HEK293 (cell line): Measurements from ENCODE around the gene EMP3.
"Not testable (repeated sequence)": the region's sequence is repeated elsewhere in the genome, so short reads cannot be mapped to it uniquely, and the experiment has no call there.

Source experiments
- CTCF ChIA-PET: fragments of 350-600 bp; formaldehyde crosslinking; extraction: SDS; loops from one replicate; lab custom pipeline; 2021; ENCODE audit warnings: antibody characterized with exemption; lab: Yijun Ruan, JAX
- POLR2A ChIA-PET: fragments of 300-600 bp; formaldehyde crosslinking; extraction: SDS; loops from one replicate; lab custom pipeline; 2020; ENCODE audit warnings: antibody characterized with exemption, inconsistent platforms; lab: Yijun Ruan, JAX
- H3K27ac ChIP-seq: fragments of 200-500 bp; sonication (Bioruptor generic); 2 replicates; pipeline ENCODE4 v1.5.1; 2014; ENCODE audit warnings: low read depth, low read length, control low read depth, inconsistent platforms; ENCODE audit errors: extremely low read depth
- H3K36me3 ChIP-seq, 2 experiments: fragments of 200-500 bp in 1 of 2; sonication (Bioruptor generic) in 1 of 2; 1 replicate in 1 of 2; 2 replicates in 1 of 2; pipeline ENCODE4 v1.5.1; 2014 to 2017; ENCODE audit warnings: inconsistent platforms in 2 of 2, low read length in 2 of 2; ENCODE audit not compliant: control insufficient read depth in 2 of 2, insufficient read depth in 1 of 2
- H3K4me1 ChIP-seq: fragments of 200-500 bp; sonication (Bioruptor generic); 2 replicates; pipeline ENCODE4 v1.5.1; 2014; ENCODE audit warnings: mild to moderate bottlenecking, low read length, inconsistent platforms; ENCODE audit not compliant: control insufficient read depth, insufficient read depth
- H3K4me3 ChIP-seq: 2 replicates; pipeline ENCODE4 v1.5.1; 2011; ENCODE audit warnings: low read depth, mild to moderate bottlenecking, control low read depth, low read length, moderate library complexity
- H3K9me3 ChIP-seq: fragments of 200-500 bp; sonication (Bioruptor generic); 2 replicates; pipeline ENCODE4 v1.5.1; 2014; ENCODE audit warnings: low read depth, low read length, inconsistent platforms; ENCODE audit not compliant: control insufficient read depth, insufficient read depth
- PATZ1 ChIP-seq: fragments of 450-650 bp; formaldehyde crosslinking; IDR thresholded peaks from 2 replicates; pipeline ENCODE4 v1.5.1; 2016; ENCODE audit warnings: missing biosample characterization, missing genetic modification characterization
- ZBTB7A ChIP-seq: fragments of 450-650 bp; formaldehyde crosslinking; IDR thresholded peaks from 2 replicates; pipeline ENCODE4 v1.5.1; 2016; ENCODE audit warnings: low read depth, missing biosample characterization, missing genetic modification characterization
- ZBTB8A ChIP-seq: fragments of 450-650 bp; formaldehyde crosslinking; IDR thresholded peaks from 2 replicates; pipeline ENCODE4 v1.5.1; 2016; ENCODE audit warnings: missing biosample characterization, missing genetic modification characterization
- ZNF16 ChIP-seq: fragments of 450-650 bp; formaldehyde crosslinking; IDR thresholded peaks from 2 replicates; pipeline ENCODE4 v1.5.1; 2016; ENCODE audit warnings: low read depth, missing biosample characterization, missing genetic modification characterization
- ZNF175 ChIP-seq: fragments of 450-650 bp; formaldehyde crosslinking; IDR thresholded peaks from 2 replicates; pipeline ENCODE4 v1.5.1; 2016; ENCODE audit warnings: missing biosample characterization, missing genetic modification characterization
- ZNF221 ChIP-seq: fragments of 450-650 bp; formaldehyde crosslinking; IDR thresholded peaks from 2 replicates; pipeline ENCODE4 v1.5.1; 2017; ENCODE audit warnings: missing biosample characterization, missing genetic modification characterization, borderline replicate concordance
- ZNF24 ChIP-seq: fragments of 450-650 bp; formaldehyde crosslinking; IDR thresholded peaks from 2 replicates; pipeline ENCODE4 v1.5.1; 2016; ENCODE audit warnings: missing biosample characterization, missing genetic modification characterization
- ZNF335 ChIP-seq: fragments of 450-650 bp; formaldehyde crosslinking; conservative IDR thresholded peaks from 2 replicates; pipeline ENCODE4 v1.5.1; 2016; ENCODE audit warnings: missing biosample characterization, missing genetic modification characterization
- ZNF341 ChIP-seq: fragments of 450-650 bp; formaldehyde crosslinking; IDR thresholded peaks from 2 replicates; pipeline ENCODE4; 2016; ENCODE audit warnings: low read depth, missing biosample characterization, missing genetic modification characterization
- ZNF571 ChIP-seq: fragments of 450-650 bp; formaldehyde crosslinking; IDR thresholded peaks from 2 replicates; pipeline ENCODE4 v1.5.0; 2017; ENCODE audit warnings: missing biosample characterization, missing genetic modification characterization
- ZNF596 ChIP-seq: fragments of 450-650 bp; IDR thresholded peaks from 2 replicates; pipeline ENCODE4 v1.5.0; 2018; ENCODE audit warnings: missing biosample characterization, mild to moderate bottlenecking, missing genetic modification characterization, moderate library complexity
- ZNF654 ChIP-seq: fragments of 450-650 bp; formaldehyde crosslinking; IDR thresholded peaks from 2 replicates; pipeline ENCODE4 v1.5.1; 2016; ENCODE audit warnings: low read depth, missing biosample characterization, missing genetic modification characterization
- ZNF768 ChIP-seq: fragments of 450-650 bp; formaldehyde crosslinking; IDR thresholded peaks from 2 replicates; pipeline ENCODE4 v1.5.1; 2018; ENCODE audit warnings: missing biosample characterization, mild to moderate bottlenecking, missing genetic modification characterization
- ZNF791 ChIP-seq: fragments of 450-650 bp; formaldehyde crosslinking; IDR thresholded peaks from 2 replicates; pipeline ENCODE4 v1.5.1; 2016; ENCODE audit warnings: missing biosample characterization, missing genetic modification characterization
- ZSCAN30 ChIP-seq: fragments of 450-650 bp; IDR thresholded peaks from 2 replicates; pipeline ENCODE4 v1.5.1; 2018; ENCODE audit warnings: missing biosample characterization, mild to moderate bottlenecking, missing genetic modification characterization, moderate library complexity
- ZXDB ChIP-seq: fragments of 450-650 bp; formaldehyde crosslinking; IDR thresholded peaks from 2 replicates; pipeline ENCODE4 v1.5.1; 2016; ENCODE audit warnings: missing biosample characterization, missing genetic modification characterization
- TF ChIP-seq, protein P1 (sequence below): sonication (generic); formaldehyde crosslinking; IDR thresholded peaks from 2 replicates; pipeline ENCODE4 v1.8.1; 2022; ENCODE audit warnings: mild to moderate bottlenecking, moderate library complexity, missing genetic modification reagents

Gene EMP3

DNA sequence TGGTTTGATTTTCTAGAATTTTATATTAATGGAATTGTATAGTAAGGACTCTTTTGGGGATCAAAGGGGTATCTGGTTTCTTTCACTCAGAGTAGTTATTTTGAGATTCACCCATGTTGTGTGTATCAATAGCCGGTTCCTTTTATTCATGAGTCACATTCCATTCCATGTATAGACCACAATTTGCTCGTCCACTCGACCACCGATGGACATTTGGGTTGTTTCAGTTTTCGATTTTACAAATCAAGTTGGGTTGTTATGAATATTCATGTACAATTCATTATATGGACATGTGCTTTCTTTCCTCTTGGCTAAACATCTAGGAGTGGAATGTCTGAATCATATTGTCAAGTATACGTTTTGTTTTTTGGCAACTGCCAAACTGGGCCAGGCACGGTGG, 9.6 kb upstream of the EMP3 start:
- TF ChIP-seq ZNF571 (tag by site-specific recombination), result no peak
- no peak for TF ChIP-seq ZNF175 (tag by site-specific recombination)
- TF ChIP-seq, protein P1, sequence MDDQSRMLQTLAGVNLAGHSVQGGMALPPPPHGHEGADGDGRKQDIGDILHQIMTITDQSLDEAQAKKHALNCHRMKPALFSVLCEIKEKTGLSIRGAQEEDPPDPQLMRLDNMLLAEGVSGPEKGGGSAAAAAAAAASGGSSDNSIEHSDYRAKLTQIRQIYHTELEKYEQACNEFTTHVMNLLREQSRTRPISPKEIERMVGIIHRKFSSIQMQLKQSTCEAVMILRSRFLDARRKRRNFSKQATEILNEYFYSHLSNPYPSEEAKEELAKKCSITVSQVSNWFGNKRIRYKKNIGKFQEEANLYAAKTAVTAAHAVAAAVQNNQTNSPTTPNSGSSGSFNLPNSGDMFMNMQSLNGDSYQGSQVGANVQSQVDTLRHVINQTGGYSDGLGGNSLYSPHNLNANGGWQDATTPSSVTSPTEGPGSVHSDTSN (CRISPR knock-in tag), result no peak
- TF ChIP-seq ZNF768 (tag by site-specific recombination), result no peak
- no peak for TF ChIP-seq ZNF24
- no peak for TF ChIP-seq ZNF16 (tag by site-specific recombination)
- TF ChIP-seq ZNF221 (tag by site-specific recombination), result no peak
- TF ChIP-seq, all 188 proteins: peak for 0
- Histone ChIP-seq H3K4me3 (no peak overlapping the region), H3K36me3 (no peaks in the 10 kb centered on the region), H3K4me1 (peaks cover 3% of the 10 kb centered on the region; the same call in 1 of the 2 replicates), H3K9me3 (no peaks in the 10 kb centered on the region), H3K27ac (no peak overlapping the region)
- CTCF ChIA-PET, result interaction anchor here (1.0 to 7.6 kb wide), 3 partner anchors 14 to 268 kb away, joined by 5 to 104 read pairs (median 6); no protein-coding TSS in a partner anchor
- POLR2A ChIA-PET, result interaction anchor here (0.7 kb wide), 1 partner anchor 947 kb away, joined by 4 read pairs; no protein-coding TSS in a partner anchor

DNA sequence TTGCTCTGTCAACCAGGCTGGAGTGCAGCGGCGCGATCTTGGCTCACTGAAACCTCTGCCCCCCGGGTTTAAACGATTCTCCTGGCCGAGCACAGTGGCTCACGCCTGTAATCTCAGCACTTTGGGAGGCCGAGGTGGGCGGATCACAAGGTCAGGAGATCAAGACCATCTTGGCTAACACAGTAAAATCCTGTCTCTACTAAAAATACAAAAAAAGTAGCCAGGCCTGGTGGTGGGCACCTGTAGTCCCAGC, 7.7 kb upstream of the EMP3 start:
- H3K4me3 ChIP-seq, H3K4me1 ChIP-seq, H3K36me3 ChIP-seq, H3K9me3 ChIP-seq, H3K27ac ChIP-seq: not testable (repeated sequence)
- ChIA-PET CTCF (interaction anchor here (0.9 to 7.6 kb wide), 7 partner anchors 12 to 271 kb away, joined by 4 to 104 read pairs (median 8); partner anchors contain the start of gene KDELR1), POLR2A (interaction anchor here (0.6 to 4.1 kb wide), 2 partner anchors 16 to 57 kb away, joined by 4 to 19 read pairs; no protein-coding TSS in a partner anchor)

- POLR2A ChIA-PET, result interaction anchor here (0.6 to 4.1 kb wide), 4 partner anchors 15 to 56 kb away, joined by 3 to 19 read pairs (median 6); partner anchors contain the start of gene TMEM143
- H3K27ac ChIP-seq, result no peak overlapping the region
- CTCF ChIA-PET, result interaction anchor here (0.5 to 7.6 kb wide), 20 partner anchors 12 to 1325 kb away, joined by 3 to 104 read pairs (median 5); partner anchors contain the start of genes KDELR1, SYNGR4 and TMEM143
These were observed 6.9 kb upstream of the EMP3 start for GRCh38 chr19:48318286-48318987.

More at GRCh38 chr19:48318286-48318987, 6.9 kb upstream of the EMP3 start:
- Histone ChIP-seq H3K4me1 (peaks cover 10% of the 10 kb centered on the region), H3K36me3 (no peaks in the 10 kb centered on the region), H3K9me3 (no peaks in the 10 kb centered on the region), H3K4me3 (no peak overlapping the region)
- TF ChIP-seq ZNF654 (tag by site-specific recombination) (no peak), ZBTB7A (tag by site-specific recombination) (no peak), ZNF791 (tag by site-specific recombination) (no peak), ZNF341 (tag by site-specific recombination) (no peak), ZNF335 (tag by site-specific recombination) (no peak), PATZ1 (tag by site-specific recombination) (no peak), ZXDB (tag by site-specific recombination) (no peak), ZSCAN30 (tag by site-specific recombination) (no peak), ZBTB8A (tag by site-specific recombination) (no peak), ZNF596 (tag by site-specific recombination) (no peak)
